Activated CD4-positive, alpha-beta T cell treated with anti-CD3 and anti-CD28 coated beads, Interleukin-2, Interleukin-4, amounts not matched to agents 100 ng/mL and 50 ng/mL, durations not matched to agents 16 hours and 8 hours (primary cell): ENCODE data around the gene PI16.
A peak's percentile ranks its signal among the peaks of the same experiment; 100 is the strongest.

Experiments
- DNase-seq: peaks from one replicate; pipeline ENCODE4 v3.0.0-alpha.2; 2020; ENCODE audit warnings: low spot score

Gene PI16

GRCh38 chr6:36957773-36958271 is 3.3 kb downstream of the PI16 start:
- DNase-seq = no peak

GRCh38 chr6:36958775-36959554 is 4.4 kb downstream of the PI16 start:
- DNase-seq = no peak

- no peak for DNase-seq
These were observed 5.2 kb downstream of the PI16 start for GRCh38 chr6:36959555-36960250.

GRCh38 chr6:36961441-36962435 is 7.2 kb downstream of the PI16 start:
- DNase-seq = no peak

GRCh38 chr6:36962874-36963273 is 8.3 kb downstream of the PI16 start:
- peak; percentile 85 for DNase-seq

- no peak for DNase-seq
These were observed 9.1 kb downstream of the PI16 start for GRCh38 chr6:36963451-36964290.

- no peak for DNase-seq
These were observed 9.8 kb downstream of the PI16 start for GRCh38 chr6:36964349-36964748.

GRCh38 chr6:36964908-36965307 is 10.4 kb downstream of the PI16 start:
- no peak for DNase-seq

- DNase-seq = no peak
These were observed 12.8 kb downstream of the PI16 start for GRCh38 chr6:36967301-36967700.

GRCh38 chr6:36967757-36968156 is 13.2 kb downstream of the PI16 start:
- DNase-seq = no peak

GRCh38 chr6:36968266-36968977 is 13.9 kb downstream of the PI16 start:
- no peak for DNase-seq

- DNase-seq = no peak
These were observed 14.7 kb downstream of the PI16 start for GRCh38 chr6:36969240-36969691.

- DNase-seq = no peak
These were observed 15.7 kb downstream of the PI16 start for GRCh38 chr6:36969988-36970891.

- DNase-seq = no peak
These were observed 16.6 kb downstream of the PI16 start for GRCh38 chr6:36970892-36971842.

GRCh38 chr6:36971921-36972673 is 17.6 kb downstream of the PI16 start:
- DNase-seq = no peak

- DNase-seq = no peak
These were observed 18.7 kb downstream of the PI16 start for GRCh38 chr6:36973190-36973589.

GRCh38 chr6:36973647-36974046 is 19.1 kb downstream of the PI16 start:
- DNase-seq = no peak
